Effector memory CD8-positive, alpha-beta T cell (primary cell): ENCODE data around the gene CA12.
"Not testable (repeated sequence)": the region's sequence is repeated elsewhere in the genome, so short reads cannot be mapped to it uniquely, and the experiment has no call there.

Experiments
- ATAC-seq: fragments of 150-1000 bp; cut with Tn5 transposase; replicated peaks from 2 replicates; pipeline ENCODE4 v1.10.0; 2021; ENCODE audit warnings: mild to moderate bottlenecking, moderate library complexity
- DNase-seq, 3 experiments: peaks; one replicate each; pipeline ENCODE4 v3.0.0; 2021
- H3K27ac Mint-ChIP-seq, 2 donors: one replicate each; pipeline ENCODE4 v1.8.0; 2022; ENCODE audit warnings: mild to moderate bottlenecking in 2 of 2, mixed read lengths in 2 of 2, moderate library complexity in 2 of 2
- H3K27me3 Mint-ChIP-seq, 2 donors: one replicate each; pipeline ENCODE4 v1.8.0; 2022; ENCODE audit warnings: mixed read lengths in 2 of 2
- H3K36me3 Mint-ChIP-seq: one replicate; pipeline ENCODE4 v1.8.0; 2022; ENCODE audit warnings: mild to moderate bottlenecking, moderate library complexity, mixed read lengths; ENCODE audit not compliant: insufficient read depth
- H3K4me1 Mint-ChIP-seq, 2 donors: one replicate each; pipeline ENCODE4 v1.8.0; 2022; ENCODE audit warnings: low read depth in 2 of 2, mixed read lengths in 2 of 2
- H3K4me3 Mint-ChIP-seq, 2 donors: one replicate each; pipeline ENCODE4 v1.8.0; 2022; ENCODE audit warnings: mild to moderate bottlenecking in 2 of 2, mixed read lengths in 2 of 2, moderate library complexity in 2 of 2
- H3K9me3 Mint-ChIP-seq, 2 donors: one replicate each; pipeline ENCODE4 v1.8.0; 2022; ENCODE audit warnings: mixed read lengths in 2 of 2
- total RNA-seq, 9 experiments: gene quantifications; one replicate each; lab custom pipeline; 2026; lab: John Stamatoyannopoulos, UW

CA12 gene
- total RNA-seq, result 0 to 0.66 (median 0) reads per million in 9 experiments

DNA sequence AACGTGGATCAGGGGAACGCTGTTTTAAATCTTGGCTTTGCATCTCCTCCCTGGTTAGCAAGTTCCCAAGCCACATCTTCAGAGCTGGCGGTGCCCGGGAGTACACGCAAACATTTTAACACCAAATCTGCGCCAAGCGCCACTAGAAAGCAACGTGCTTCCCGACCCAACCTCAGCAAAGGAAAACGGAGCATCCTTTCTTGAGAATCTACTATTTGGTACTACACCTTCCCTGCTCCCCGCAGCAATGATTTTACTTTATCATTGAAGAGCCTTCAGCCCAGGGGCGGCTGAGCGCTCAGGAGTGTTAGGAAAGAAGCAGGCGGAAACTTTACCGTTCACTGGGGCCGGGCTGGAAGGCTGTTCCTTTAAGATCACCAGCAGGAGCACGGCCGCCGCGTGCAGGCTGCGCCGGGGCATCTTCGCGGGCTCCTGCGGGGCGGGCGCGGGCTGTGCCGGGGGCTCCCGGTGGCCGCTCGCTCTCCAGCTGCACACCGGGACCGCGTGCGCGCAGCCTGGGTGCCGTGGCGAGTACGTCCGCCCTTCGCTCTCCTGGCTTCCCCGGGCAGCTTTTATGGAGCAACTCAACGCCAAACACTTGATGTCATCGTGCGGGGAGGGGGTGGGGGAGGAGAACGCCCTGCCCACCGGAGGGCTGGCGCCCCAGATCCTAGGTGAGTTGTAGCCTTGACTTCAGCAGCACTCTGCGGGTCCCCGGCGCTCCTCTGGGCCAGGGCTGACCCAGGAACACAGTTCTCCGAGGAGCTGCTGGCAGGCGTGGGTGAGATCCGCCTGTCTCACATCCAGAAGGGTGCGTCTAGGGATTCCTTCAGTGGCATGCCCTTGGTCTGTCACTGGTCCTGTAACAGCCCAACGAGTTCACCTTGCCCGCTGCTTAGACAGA, at the start of gene CA12:
TSS of gene CA12 (minus strand) at position 546 of the 904 bp plus-strand sequence. CDS start at position 420, 126 bp downstream.
- H3K27me3 Mint-ChIP-seq, result peaks cover 77 to 96% of the 10 kb centered on the region in 2 donors
- H3K9me3 Mint-ChIP-seq, result no peaks in the 10 kb centered on the region
- ATAC-seq (peak; percentile 33), DNase-seq (no peak)
- peaks cover 3 to 7% of the 10 kb centered on the region in 2 donors for H3K4me1 Mint-ChIP-seq
- peak within 1 kb of the TSS in 1 of 2 donors; percentile 15 for H3K27ac Mint-ChIP-seq
- peak within 1 kb of the TSS; percentile 39 to 41 for H3K4me3 Mint-ChIP-seq
- no peaks in the 10 kb centered on the region for H3K36me3 Mint-ChIP-seq

DNA sequence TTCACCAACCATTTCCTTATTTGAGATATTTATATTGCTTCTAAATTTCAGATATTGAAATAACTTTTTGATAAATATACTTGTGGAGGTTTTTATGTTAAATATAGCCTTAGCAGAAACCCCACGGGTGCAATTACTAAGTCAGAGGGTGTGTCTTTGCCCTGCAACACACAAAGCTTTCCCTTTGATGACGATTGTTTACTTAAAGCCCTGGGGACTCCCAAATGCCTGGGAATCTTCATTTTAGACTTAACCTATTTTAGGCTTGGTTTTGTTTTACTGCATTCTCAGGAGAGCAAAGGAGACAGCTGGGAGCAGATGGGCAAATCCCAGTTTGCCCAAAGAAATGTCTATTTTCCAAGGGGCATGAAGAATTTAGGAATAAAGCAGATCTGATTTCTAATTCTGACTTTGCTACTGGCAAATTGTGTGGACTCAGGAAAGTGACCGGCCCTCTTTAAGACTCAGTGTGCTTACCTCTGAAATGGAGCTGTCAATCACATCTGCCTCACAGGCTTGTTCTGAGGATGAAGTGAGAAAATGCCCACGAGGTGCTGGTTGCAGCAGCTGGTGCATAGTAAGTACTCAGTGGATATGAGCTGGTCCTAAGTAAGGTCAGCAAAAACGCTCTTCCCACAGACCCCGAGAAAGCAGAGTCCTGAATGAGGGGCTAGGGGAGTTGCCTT, 49.3 kb upstream of the CA12 start:
- no peaks in the 10 kb centered on the region for H3K4me1 Mint-ChIP-seq
- DNase-seq, result no peak
- H3K27me3 Mint-ChIP-seq, result peaks cover 24 to 32% of the 10 kb centered on the region in 2 donors
- no peak for ATAC-seq
- peaks cover 0 to 1% of the 10 kb centered on the region in 2 donors for H3K9me3 Mint-ChIP-seq
- H3K4me3 Mint-ChIP-seq, result no peak overlapping the region
- no peak overlapping the region for H3K27ac Mint-ChIP-seq
- no peaks in the 10 kb centered on the region for H3K36me3 Mint-ChIP-seq

DNA sequence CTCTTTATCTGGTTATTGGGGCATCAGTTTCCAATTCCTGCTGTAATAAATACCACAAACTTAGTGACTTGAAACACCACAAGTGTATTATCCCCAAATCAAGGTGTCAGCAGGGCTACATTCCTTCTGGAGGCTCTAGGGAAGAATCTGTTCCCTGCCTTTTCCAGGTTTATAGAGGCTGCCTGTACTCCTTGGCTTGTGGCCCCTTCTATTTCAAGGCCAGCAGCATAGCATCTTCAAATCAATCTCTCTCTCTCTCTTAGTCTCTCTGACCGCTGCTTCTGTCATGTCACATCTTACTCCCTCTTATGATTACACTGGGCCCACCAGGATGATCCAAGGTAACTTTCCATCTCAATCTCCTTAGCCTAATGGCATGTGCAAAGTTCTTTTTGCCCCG, 44.9 kb upstream of the CA12 start:
- no peaks in the 10 kb centered on the region for H3K4me1 Mint-ChIP-seq
- H3K27me3 Mint-ChIP-seq, result peaks cover 0 to under 1% of the 10 kb centered on the region in 2 donors
- no peak overlapping the region for H3K4me3 Mint-ChIP-seq
- DNase-seq, result no peak
- H3K27ac Mint-ChIP-seq, result no peak overlapping the region
- no peaks in the 10 kb centered on the region for H3K36me3 Mint-ChIP-seq
- no peak for ATAC-seq
- peaks cover 0 to 1% of the 10 kb centered on the region in 2 donors for H3K9me3 Mint-ChIP-seq

DNA sequence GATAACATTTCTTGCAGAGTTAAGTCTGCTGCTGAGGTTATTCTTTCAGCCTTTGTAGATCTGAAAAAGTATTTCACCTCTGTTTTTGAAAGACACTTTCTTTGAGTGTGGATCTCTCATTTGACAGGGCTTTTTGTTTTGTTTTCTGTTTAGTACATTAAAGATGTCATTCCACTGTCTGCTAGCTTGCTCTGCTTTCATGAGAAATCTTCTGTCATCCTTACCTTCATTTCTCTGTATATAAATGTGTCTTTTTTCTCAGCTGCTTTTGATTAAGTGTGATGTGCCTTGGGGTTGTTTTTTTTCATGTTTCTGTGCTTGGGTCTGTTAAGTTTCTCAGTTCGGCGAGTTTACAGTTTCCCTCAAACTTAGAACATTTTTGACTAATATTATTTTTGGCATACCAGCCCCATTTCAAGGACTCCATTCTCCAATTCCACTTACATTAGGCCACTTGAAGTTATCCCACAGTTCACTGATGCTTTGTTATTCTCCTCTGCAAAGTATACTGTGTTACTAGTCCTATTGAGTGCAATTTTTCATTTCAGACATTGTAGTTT, 43.9 kb upstream of the CA12 start:
- H3K4me1 Mint-ChIP-seq, result no peaks in the 10 kb centered on the region
- H3K36me3 Mint-ChIP-seq, result no peaks in the 10 kb centered on the region
- ATAC-seq (no peak), DNase-seq (no peak)
- H3K27me3 Mint-ChIP-seq, result no peaks in the 10 kb centered on the region
- no peak overlapping the region for H3K27ac Mint-ChIP-seq
- H3K9me3 Mint-ChIP-seq, result peaks cover 0 to 1% of the 10 kb centered on the region in 2 donors
- H3K4me3 Mint-ChIP-seq, result no peak overlapping the region

DNA sequence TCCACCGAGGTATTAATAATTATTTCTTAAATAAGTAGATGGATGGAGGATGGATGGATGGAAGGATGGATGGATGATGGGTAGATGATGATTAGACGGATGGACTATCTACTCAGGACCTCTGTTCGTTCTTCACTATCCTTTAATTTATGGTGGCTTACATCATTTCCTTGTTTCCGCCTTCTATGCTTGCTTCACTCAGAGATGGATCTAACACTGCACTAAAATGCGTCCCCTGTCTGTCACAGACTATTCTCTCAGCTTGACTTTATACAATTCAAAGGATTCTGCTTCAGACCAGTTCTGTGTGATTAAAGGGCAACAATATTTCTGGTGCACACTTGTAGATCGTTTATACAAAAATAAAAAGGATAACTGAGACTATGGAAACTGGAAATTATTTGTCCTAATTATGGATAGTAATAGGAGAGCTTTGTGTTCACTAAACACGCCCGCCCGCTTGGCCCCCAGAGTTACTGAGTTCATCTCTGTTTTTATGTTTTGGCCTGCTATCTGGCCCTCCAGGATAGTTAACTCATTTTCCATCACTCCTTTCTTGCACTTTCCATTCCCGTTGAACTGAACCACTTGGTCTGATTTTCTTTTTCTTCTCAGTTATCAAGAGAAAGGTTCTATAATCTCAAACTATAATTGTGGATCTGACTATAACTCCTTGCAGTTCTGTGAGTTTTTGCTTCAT, 41.4 kb upstream of the CA12 start:
- no peak overlapping the region for H3K4me3 Mint-ChIP-seq
- H3K27ac Mint-ChIP-seq, result no peak overlapping the region
- H3K27me3 Mint-ChIP-seq, result no peaks in the 10 kb centered on the region
- peaks cover 0 to 1% of the 10 kb centered on the region in 2 donors for H3K9me3 Mint-ChIP-seq
- ATAC-seq (no peak), DNase-seq (no peak)
- no peaks in the 10 kb centered on the region for H3K4me1 Mint-ChIP-seq
- H3K36me3 Mint-ChIP-seq, result no peaks in the 10 kb centered on the region

DNA sequence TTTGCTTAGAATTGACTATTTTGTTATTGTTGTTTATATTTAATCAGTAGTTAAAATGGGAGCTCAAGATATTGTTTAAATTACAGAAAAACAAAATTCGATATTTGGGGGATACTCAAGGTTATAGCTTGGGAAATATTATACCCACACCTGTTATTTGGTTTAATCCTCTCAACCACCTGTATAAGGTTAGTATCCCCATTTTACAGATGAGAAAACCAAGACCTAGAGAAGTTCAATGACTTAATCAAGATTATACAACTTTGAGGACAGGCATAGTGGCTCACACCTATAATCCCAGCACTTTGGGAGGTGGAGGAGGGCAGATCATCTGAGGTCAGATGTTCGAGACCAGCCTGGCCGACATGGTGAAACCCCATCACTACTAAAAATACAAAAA, 39.8 kb upstream of the CA12 start:
- Mint-ChIP-seq H3K27me3 (no peaks in the 10 kb centered on the region), H3K4me3 (no peak overlapping the region), H3K4me1 (no peaks in the 10 kb centered on the region), H3K9me3 (no peaks in the 10 kb centered on the region), H3K36me3 (no peaks in the 10 kb centered on the region), H3K27ac (no peak overlapping the region)
- ATAC-seq (no peak), DNase-seq (no peak)

DNA sequence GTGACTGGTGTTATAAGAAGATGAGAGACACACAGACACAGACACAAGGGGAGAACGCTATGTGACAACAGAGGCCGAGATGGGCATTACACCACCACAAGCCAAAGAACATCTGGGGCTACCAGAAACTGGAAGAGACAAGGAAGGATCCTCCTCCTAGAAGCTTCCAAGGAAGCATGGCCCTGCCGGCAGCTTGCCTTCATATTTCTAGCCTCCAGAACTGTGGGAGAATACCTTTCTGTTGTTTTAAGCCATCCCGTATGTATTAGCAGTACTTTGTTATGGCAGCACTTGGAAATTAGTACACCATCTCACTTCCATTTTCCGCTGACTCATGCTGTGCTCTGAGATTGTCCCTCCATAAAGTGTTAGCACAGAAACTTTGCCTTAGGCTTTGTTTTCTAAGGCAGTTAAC, 38.7 kb upstream of the CA12 start:
- H3K9me3 Mint-ChIP-seq, result no peaks in the 10 kb centered on the region
- no peaks in the 10 kb centered on the region for H3K27me3 Mint-ChIP-seq
- H3K4me3 Mint-ChIP-seq, result no peak overlapping the region
- no peaks in the 10 kb centered on the region for H3K4me1 Mint-ChIP-seq
- no peak overlapping the region for H3K27ac Mint-ChIP-seq
- H3K36me3 Mint-ChIP-seq, result no peaks in the 10 kb centered on the region
- ATAC-seq (no peak), DNase-seq (no peak)

DNA sequence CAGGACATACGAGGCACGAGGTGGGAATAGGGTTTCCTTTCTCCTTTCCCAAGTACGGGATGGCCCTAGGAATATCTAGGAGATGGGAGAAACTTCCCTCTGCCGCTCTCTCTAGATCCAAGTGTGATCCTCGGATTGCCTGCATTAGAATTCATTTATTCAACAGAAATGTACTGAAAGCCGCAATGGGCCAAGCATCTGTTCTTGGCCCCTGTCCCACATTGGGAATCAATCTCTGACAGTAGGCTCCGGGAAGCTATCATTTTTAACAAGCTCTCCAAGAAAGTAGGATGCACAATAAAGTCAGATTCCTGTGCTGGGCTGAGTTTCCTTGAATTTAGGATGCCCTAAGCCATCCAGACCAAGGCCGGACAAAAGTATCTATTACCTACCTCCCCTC, 37.2 kb upstream of the CA12 start:
- no peak for DNase-seq
- Mint-ChIP-seq H3K4me1 (no peaks in the 10 kb centered on the region), H3K9me3 (no peaks in the 10 kb centered on the region), H3K27me3 (peaks cover 0 to under 1% of the 10 kb centered on the region in 2 donors), H3K4me3 (no peak overlapping the region), H3K27ac (no peak overlapping the region), H3K36me3 (no peaks in the 10 kb centered on the region)
- no peak for ATAC-seq

DNA sequence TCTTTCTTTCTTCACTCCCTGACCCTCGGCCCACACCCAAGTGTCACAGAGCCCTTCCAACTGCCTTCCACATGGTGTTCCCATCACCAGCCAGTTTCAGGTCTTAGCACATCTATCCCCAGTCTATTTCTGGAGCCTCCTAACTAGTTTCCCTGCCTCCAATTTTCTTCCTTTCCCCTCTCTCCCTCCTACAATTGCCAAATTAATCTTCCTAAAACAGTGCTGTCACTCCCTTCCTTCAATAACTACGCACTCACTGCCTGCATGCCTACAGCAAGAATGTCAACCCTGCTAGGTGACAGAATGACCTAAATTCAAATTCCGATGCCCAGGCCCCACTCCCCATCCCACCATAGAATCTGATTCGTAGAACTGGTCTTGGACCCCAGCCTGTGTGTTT, 36.1 kb upstream of the CA12 start:
- Mint-ChIP-seq H3K36me3 (no peaks in the 10 kb centered on the region), H3K4me3 (no peak overlapping the region), H3K27me3 (peaks cover 5% of the 10 kb centered on the region in 2 donors), H3K4me1 (no peaks in the 10 kb centered on the region), H3K27ac (no peak overlapping the region), H3K9me3 (no peaks in the 10 kb centered on the region)
- DNase-seq (no peak), ATAC-seq (no peak)

DNA sequence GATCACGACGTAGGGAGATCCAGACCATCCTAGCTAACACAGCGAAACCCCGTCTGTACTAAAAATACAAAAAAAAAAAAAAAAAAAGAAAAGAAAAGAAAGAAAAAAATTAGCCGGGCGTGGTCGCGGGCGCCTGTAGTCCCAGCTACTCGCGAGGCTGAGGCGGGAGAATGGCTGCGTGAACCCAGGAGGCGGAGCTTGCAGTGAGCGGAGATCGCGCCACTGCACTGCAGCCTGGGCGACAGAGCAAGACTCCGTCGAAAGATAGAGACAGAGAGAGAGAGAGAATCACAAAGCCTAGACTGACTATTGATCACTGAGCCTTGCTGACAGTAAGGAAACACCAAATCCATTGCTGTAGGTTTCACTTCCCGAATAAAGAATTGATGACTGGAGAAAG, 35.6 kb upstream of the CA12 start:
- H3K4me3 Mint-ChIP-seq, H3K27ac Mint-ChIP-seq, H3K36me3 Mint-ChIP-seq, H3K4me1 Mint-ChIP-seq, DNase-seq, H3K9me3 Mint-ChIP-seq, H3K27me3 Mint-ChIP-seq, ATAC-seq: not testable (repeated sequence)

DNA sequence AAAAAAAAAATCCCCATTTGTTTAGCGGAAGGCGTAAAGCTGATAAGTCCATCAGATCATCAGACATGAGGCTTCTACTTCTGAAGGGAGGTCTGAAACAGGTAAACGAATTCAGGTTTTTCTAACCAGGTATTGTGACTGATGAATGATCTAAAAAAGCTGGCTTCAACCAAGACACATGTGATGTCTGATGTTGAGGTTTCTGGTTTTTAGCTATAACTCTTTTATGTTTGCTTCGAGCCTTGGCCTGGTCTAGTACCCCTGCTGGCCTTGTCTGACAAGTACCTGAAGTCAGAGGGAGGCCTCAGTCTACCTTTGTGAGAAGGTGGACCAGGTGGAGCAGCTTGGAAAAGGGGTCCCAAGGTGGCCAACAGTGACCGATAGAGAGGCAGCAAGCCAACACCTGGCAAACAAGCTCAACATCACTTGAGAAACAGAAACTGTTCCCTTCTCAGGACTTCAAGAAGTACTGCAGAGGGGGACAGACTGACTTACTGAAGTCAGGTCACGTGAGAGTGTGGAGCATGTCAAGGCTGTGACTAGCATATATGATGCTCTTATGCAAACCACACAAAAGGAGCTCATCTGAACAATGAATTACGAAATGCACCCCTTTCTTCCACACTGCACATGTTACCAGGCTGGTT, 33.0 kb upstream of the CA12 start:
- no peak for DNase-seq
- no peak for ATAC-seq
- no peaks in the 10 kb centered on the region for H3K4me1 Mint-ChIP-seq
- no peaks in the 10 kb centered on the region for H3K9me3 Mint-ChIP-seq
- H3K27me3 Mint-ChIP-seq, result peaks cover 16 to 25% of the 10 kb centered on the region in 2 donors
- no peak overlapping the region for H3K4me3 Mint-ChIP-seq
- H3K27ac Mint-ChIP-seq, result no peak overlapping the region
- H3K36me3 Mint-ChIP-seq, result no peaks in the 10 kb centered on the region

DNA sequence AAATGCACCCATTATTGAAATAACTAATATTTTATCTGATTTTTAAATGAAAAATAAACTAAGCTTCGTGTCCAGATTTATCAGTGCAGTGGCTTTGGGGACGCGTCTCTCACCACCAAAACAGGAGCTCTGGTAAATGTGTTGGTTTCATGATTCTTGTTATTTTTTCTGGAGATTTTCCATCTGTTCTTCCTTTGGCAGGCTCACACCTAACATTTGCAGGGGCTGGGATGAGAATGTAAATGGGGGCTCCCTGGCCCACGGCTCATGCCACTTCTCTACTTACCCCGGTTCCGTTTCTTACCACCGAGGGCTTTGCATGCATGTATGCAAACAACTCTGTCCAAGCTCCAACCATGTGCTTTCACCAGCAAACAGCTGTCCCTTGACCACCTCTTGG, 30.9 kb upstream of the CA12 start:
- Mint-ChIP-seq H3K27ac (no peak overlapping the region), H3K36me3 (no peaks in the 10 kb centered on the region), H3K9me3 (no peaks in the 10 kb centered on the region), H3K27me3 (peaks cover 19 to 26% of the 10 kb centered on the region in 2 donors), H3K4me3 (no peak overlapping the region), H3K4me1 (no peaks in the 10 kb centered on the region)
- no peak for ATAC-seq
- no peak for DNase-seq

DNA sequence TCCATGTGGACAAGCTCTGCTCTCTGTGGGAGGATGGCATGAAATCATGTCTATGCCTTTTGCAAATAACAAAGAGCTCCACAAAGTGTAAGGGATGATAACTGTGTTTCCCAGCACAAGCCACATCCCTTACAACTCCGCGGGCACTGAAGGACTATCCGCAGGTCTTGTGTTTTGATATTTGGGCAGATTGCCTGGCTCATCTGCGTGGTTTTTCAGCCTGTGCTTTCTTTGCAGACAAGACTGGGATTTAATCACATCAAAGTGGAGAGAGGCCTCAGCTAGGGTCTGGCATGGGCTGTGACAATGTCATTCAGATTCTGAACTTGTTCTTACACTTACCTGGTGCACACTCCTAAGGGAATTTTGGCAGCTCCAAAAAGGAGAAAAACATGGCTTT, 30.2 kb upstream of the CA12 start:
- H3K27me3 Mint-ChIP-seq, result peaks cover 19 to 32% of the 10 kb centered on the region in 2 donors
- DNase-seq (no peak), ATAC-seq (no peak)
- no peaks in the 10 kb centered on the region for H3K4me1 Mint-ChIP-seq
- H3K27ac Mint-ChIP-seq, result no peak overlapping the region
- no peak overlapping the region for H3K4me3 Mint-ChIP-seq
- no peaks in the 10 kb centered on the region for H3K36me3 Mint-ChIP-seq
- H3K9me3 Mint-ChIP-seq, result no peaks in the 10 kb centered on the region
